Breast epithelium (tissue), 3 donors: ENCODE results near the gene TTYH3.

Source experiments
- CTCF ChIP-seq, 3 donors: fragments of 450-650 bp; IDR thresholded peaks; one replicate each; pipeline ENCODE4 v1.5.1; 2016 to 2017; ENCODE audit warnings: antibody characterized with exemption in 3 of 3, mild to moderate bottlenecking in 3 of 3, moderate library complexity in 3 of 3
- POLR2A ChIP-seq: fragments of 450-650 bp; IDR thresholded peaks from one replicate; pipeline ENCODE4 v1.6.1; 2016; ENCODE audit warnings: antibody characterized with exemption, mild to moderate bottlenecking, moderate library complexity

- TF ChIP-seq POLR2A (no peak), CTCF (IDR thresholded peaks at IDR 0.05) (no peak)
Measured at GRCh38 chr7:2688409-2689342, 56.9 kb downstream of the TTYH3 start.
